Colonic mucosa (tissue), 4 donors: ENCODE results near the gene GABRG2. TPM values are rescaled to one million over a fixed set of nuclear protein-coding genes. Genes with fewer than 3 reads are reported as not detected.

Source experiments
- DNase-seq: peaks from one replicate; pipeline ENCODE4 v3.0.0-alpha.2; 2020
- H3K27ac ChIP-seq: fragments of 200-600 bp; one replicate; pipeline ENCODE4 v1.8.0; 2021
- H3K27me3 ChIP-seq: fragments of 200-600 bp; one replicate; pipeline ENCODE4 v1.8.0; 2021
- H3K36me3 ChIP-seq: fragments of 200-600 bp; one replicate; pipeline ENCODE4 v1.8.0; 2021
- H3K4me1 ChIP-seq: fragments of 200-600 bp; one replicate; pipeline ENCODE4 v1.8.0; 2021; ENCODE audit warnings: mild to moderate bottlenecking
- H3K4me3 ChIP-seq: fragments of 200-600 bp; one replicate; pipeline ENCODE4 v1.8.0; 2021
- H3K9ac ChIP-seq, 2 donors: one replicate each; pipeline ENCODE4 v1.7.0; 2013; ENCODE audit warnings: control low read depth in 2 of 2, low read depth in 2 of 2, low read length in 2 of 2
- H3K9me3 ChIP-seq: fragments of 200-600 bp; one replicate; pipeline ENCODE4 v1.8.0; 2021
- CTCF ChIP-seq: fragments of 200-600 bp; IDR thresholded peaks from one replicate; pipeline ENCODE4 v1.8.0; 2022; ENCODE audit warnings: antibody characterized with exemption, mild to moderate bottlenecking
- intact Hi-C: fragments of 100-400 bp; cut with DNase I; formaldehyde crosslinking; loops from one replicate; pipeline ENCODE4 v1.14.1; 2022
- total RNA-seq, 2 donors: library from RNA; stranded (reverse); fragmentation: NEBNext Ultra II Directional in 1 of 2; extraction: Animal tissue kit (Norgen Biotek cat#: 25700) in 1 of 2; gene quantifications; one replicate each; pipeline ENCODE4 v1.2.1, GENCODE V29; 2021
- donor health status: healthy.
- donor health status: DM: no; HTN: no; CAD: no.
- donor health status: DM: no; HTN: no; CAD: no.

The GABRG2 gene
- total RNA-seq, 2 donors from 2014 or later = 0.10 to 0.53 TPM

- no peaks in the 10 kb centered on the region for H3K9me3 ChIP-seq
- no peaks in the 10 kb centered on the region for H3K36me3 ChIP-seq
- no peak overlapping the region for H3K9ac ChIP-seq
- TF ChIP-seq CTCF = no peak
- no peaks in the 10 kb centered on the region for H3K4me1 ChIP-seq
- H3K27me3 ChIP-seq = no peaks in the 10 kb centered on the region
- H3K4me3 ChIP-seq = no peak overlapping the region
- intact Hi-C loops = no loop called here
- DNase-seq = no peak
- no peak overlapping the region for H3K27ac ChIP-seq
These were observed 71.6 kb downstream of the GABRG2 start for GRCh38 chr5:162139190-162139589.

DNA sequence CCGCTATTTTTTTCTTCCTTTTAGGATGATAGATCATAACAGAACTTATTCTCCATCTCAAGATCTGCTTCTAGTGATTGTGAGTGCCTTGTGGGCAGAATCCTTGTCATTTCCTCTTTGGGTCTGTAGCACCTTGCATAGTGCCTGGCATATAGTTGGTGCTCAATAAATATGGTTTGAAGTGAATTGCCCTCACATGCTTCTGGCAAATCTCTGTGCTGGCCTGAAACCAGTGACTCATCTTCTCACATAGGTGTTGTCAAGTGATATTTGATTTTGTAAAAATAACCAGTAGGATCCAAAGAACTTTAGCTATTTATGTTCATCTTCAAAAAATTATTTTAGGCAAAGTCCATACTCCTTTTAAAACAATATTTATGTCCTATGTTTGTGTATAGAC, 86.7 kb downstream of the GABRG2 start:
- H3K36me3 ChIP-seq = no peaks in the 10 kb centered on the region
- no peaks in the 10 kb centered on the region for H3K4me1 ChIP-seq
- no peak for TF ChIP-seq CTCF
- no peak overlapping the region for H3K9ac ChIP-seq
- no peaks in the 10 kb centered on the region for H3K9me3 ChIP-seq
- intact Hi-C loops = no loop called here
- H3K27me3 ChIP-seq = no peaks in the 10 kb centered on the region
- no peak for DNase-seq
- H3K4me3 ChIP-seq = no peak overlapping the region
- H3K27ac ChIP-seq = no peak overlapping the region

GRCh38 chr5:162160401-162160800, 92.8 kb downstream of the GABRG2 start:
- no peak for TF ChIP-seq CTCF
- Histone ChIP-seq H3K27ac (no peak overlapping the region), H3K9me3 (no peaks in the 10 kb centered on the region), H3K4me3 (no peak overlapping the region), H3K36me3 (no peaks in the 10 kb centered on the region), H3K4me1 (no peaks in the 10 kb centered on the region), H3K9ac (no peak overlapping the region), H3K27me3 (no peaks in the 10 kb centered on the region)
- DNase-seq = no peak
- intact Hi-C loops = no loop called here

DNA sequence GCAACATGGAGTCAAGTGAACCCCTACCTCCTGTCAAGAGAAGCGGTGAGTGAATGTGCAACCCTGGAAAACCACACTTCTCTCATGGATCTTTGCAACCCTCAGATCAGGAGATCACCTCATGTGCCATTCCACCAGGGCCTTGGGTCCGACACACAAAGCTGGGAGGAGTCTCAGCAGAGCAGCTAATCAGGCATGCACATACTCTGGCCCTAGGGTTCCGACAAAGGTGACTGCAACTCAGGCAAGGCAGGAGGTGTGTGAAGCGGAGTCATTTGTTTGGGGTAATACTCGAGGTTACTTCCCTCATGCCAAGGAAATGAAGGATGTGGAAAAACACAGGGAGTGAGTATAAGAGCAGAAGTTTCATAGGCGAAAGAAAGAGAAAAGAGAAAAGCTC, 96.1 kb downstream of the GABRG2 start:
- Histone ChIP-seq H3K9ac (no peak overlapping the region), H3K27ac (no peak overlapping the region), H3K4me1 (no peaks in the 10 kb centered on the region), H3K9me3 (no peaks in the 10 kb centered on the region), H3K4me3 (no peak overlapping the region), H3K36me3 (no peaks in the 10 kb centered on the region), H3K27me3 (no peaks in the 10 kb centered on the region)
- intact Hi-C loops = no loop called here
- no peak for DNase-seq
- TF ChIP-seq CTCF = no peak

DNA sequence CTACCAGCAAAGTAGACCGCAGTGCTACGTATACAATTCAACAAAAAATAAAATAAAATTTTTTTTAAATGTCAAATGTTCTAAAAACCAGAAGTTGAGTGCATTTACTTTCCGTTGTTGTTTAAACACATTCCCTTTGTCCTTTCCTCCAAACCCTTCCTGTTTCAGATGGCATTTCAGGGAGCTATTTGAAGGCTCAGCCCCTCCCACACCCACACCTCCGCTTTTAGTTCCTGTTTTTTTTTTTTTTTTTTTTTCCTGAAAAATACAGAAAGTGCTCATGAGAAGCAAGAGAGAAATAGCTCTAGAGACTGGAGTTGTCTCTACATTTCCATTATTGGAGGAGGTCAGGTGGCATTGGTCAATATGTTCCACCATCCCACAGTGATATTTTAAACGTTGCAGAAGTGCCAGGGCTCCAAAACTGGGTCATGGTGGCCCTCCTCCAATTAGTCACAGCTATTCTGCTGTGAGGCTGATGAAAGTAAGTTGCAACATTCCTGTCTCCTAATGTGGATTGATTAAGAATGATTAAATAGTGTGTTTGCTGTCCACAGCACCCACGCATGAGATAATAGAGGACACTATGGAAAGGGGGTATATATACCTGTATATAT, 106.9 kb downstream of the GABRG2 start:
- Histone ChIP-seq H3K9ac (no peak overlapping the region), H3K27ac (no peak overlapping the region), H3K4me3 (no peak overlapping the region), H3K4me1 (no peaks in the 10 kb centered on the region), H3K27me3 (no peaks in the 10 kb centered on the region), H3K36me3 (no peaks in the 10 kb centered on the region), H3K9me3 (no peaks in the 10 kb centered on the region)
- intact Hi-C loops = no loop called here
- no peak for DNase-seq
- no peak for TF ChIP-seq CTCF
